HepG2 (cell line): ENCODE data around the gene CD58. TPM values are rescaled to one million over a fixed set of nuclear protein-coding genes. Genes with fewer than 3 reads are reported as not detected.
A peak's percentile ranks its signal among the peaks of the same experiment; 100 is the strongest.

Experiments used
- ATAC-seq: fragments of 200-7000 bp; cut with Tn5 transposase; 3 replicates; pipeline ENCODE4 v1.9.1; 2020; ENCODE audit warnings: mild to moderate bottlenecking, moderate library complexity
- BruUV-seq: library from RNA; stranded (reverse); fragments of 400-500 nt; replicated peaks from 2 replicates; lab custom pipeline; 2021; lab: Mats Ljungman, UMichigan
- CTCF ChIA-PET: fragments of 300-600 bp; formaldehyde crosslinking; extraction: SDS; loops from one replicate; lab custom pipeline; 2021; ENCODE audit warnings: low total read pairs, inconsistent platforms, low intra/inter-chr PET ratio; lab: Yijun Ruan, JAX
- POLR2A ChIA-PET: fragments of 350-600 bp; sonication (Branson Sonifier 250); formaldehyde crosslinking; loops from one replicate; lab custom pipeline; 2020; ENCODE audit warnings: antibody characterized with exemption, inconsistent platforms; lab: Yijun Ruan, JAX
- DNase-seq: peaks from one replicate; pipeline ENCODE4 v3.0.0-alpha.2; 2015; ENCODE audit warnings: low spot score
- FAIRE-seq: peaks from 3 replicates; lab custom pipeline; 2011; peaks lifted over from hg19 to GRCh38; lab: Jason Lieb, UNC
- H2AFZ ChIP-seq: one replicate; pipeline ENCODE4 v1.6.1; 2011; ENCODE audit warnings: low read length, inconsistent platforms
- H3K27ac ChIP-seq: fragments of 300-600 bp; 3 replicates; pipeline ENCODE4 v1.8.0; 2011; ENCODE audit warnings: mixed run types, mild to moderate bottlenecking, mixed read lengths, low read length, inconsistent platforms; ENCODE audit not compliant: insufficient read depth; ENCODE audit errors: extremely low read length
- H3K27me3 ChIP-seq, 2 experiments: fragments of 200-600 bp in 1 of 2; 2 replicates in 1 of 2; 3 replicates in 1 of 2; pipeline versions ENCODE4 v1.6.0 to v1.8.0; 2011; ENCODE audit warnings: low read length in 2 of 2, mild to moderate bottlenecking in 2 of 2, moderate library complexity in 2 of 2, inconsistent platforms in 1 of 2; ENCODE audit not compliant: insufficient read depth in 2 of 2, control insufficient read depth in 1 of 2
- H3K36me3 ChIP-seq, 2 experiments: fragments of 200-600 bp in 1 of 2; replicated peaks in 1 of 2; 2 replicates in 1 of 2; 3 replicates in 1 of 2; pipeline versions ENCODE4 v1.5.1 to v1.8.0; 2011; ENCODE audit warnings: low read length in 2 of 2, inconsistent platforms in 1 of 2; ENCODE audit not compliant: insufficient read depth in 2 of 2, control insufficient read depth in 1 of 2
- H3K4me1 ChIP-seq: 2 replicates; pipeline ENCODE4 v1.5.1; 2012; ENCODE audit warnings: low read length, inconsistent platforms; ENCODE audit not compliant: insufficient read depth
- H3K4me2 ChIP-seq: 2 replicates; pipeline ENCODE4 v1.6.0; 2011; ENCODE audit warnings: low read depth, low read length, inconsistent platforms
- H3K4me3 ChIP-seq, 3 experiments: fragments of 200-600 bp in 1 of 3; sonication (generic), shearing (Covaris generic) in 1 of 3; replicated peaks in 1 of 3; 2 replicates each; pipeline ENCODE4 v1.5.1; 2011 to 2016; ENCODE audit warnings: low read length in 3 of 3, inconsistent platforms in 2 of 3, low read depth in 2 of 3, mild to moderate bottlenecking in 2 of 3, control low read depth in 1 of 3, mixed read lengths in 1 of 3; ENCODE audit not compliant: insufficient read depth in 1 of 3
- H3K79me2 ChIP-seq: one replicate; pipeline ENCODE4 v1.6.1; 2011; ENCODE audit warnings: low read length, inconsistent platforms; ENCODE audit not compliant: insufficient read depth
- H3K9ac ChIP-seq: 2 replicates; pipeline ENCODE4 v1.6.0; 2011; ENCODE audit warnings: mild to moderate bottlenecking, low read depth, low read length, inconsistent platforms; ENCODE audit not compliant: insufficient read depth
- H3K9me3 ChIP-seq: 2 replicates; pipeline ENCODE4 v1.5.1; 2012; ENCODE audit warnings: mild to moderate bottlenecking, low read length
- H4K20me1 ChIP-seq: 2 replicates; pipeline ENCODE4 v1.6.0; 2011; ENCODE audit warnings: inconsistent platforms, mild to moderate bottlenecking, low read length, moderate library complexity; ENCODE audit not compliant: insufficient read depth
- ADNP ChIP-seq: sonication (generic); formaldehyde crosslinking; IDR thresholded peaks from 2 replicates; pipeline ENCODE4 v1.4.0; 2020; ENCODE audit warnings: missing genetic modification reagents
- GZF1 ChIP-seq: sonication (generic); formaldehyde crosslinking; IDR thresholded peaks from 2 replicates; pipeline ENCODE4 v1.5.1; 2020; ENCODE audit warnings: mild to moderate bottlenecking, missing genetic modification reagents
- KLF12 ChIP-seq: sonication (generic); formaldehyde crosslinking; IDR thresholded peaks from 2 replicates; pipeline ENCODE4 v1.4.0; 2020; ENCODE audit warnings: missing genetic modification reagents, borderline replicate concordance
- MBNL3 ChIP-seq: fragments of 250-450 bp; sonication (Bioruptor Pico); conservative IDR thresholded peaks from 2 replicates; pipeline ENCODE4 v1.8.0; 2022; ENCODE audit warnings: mild to moderate bottlenecking, inconsistent platforms
- ONECUT2 ChIP-seq: sonication (generic); formaldehyde crosslinking; IDR thresholded peaks from 2 replicates; pipeline ENCODE4 v1.4.0; 2020; ENCODE audit warnings: missing genetic modification reagents
- SP1 ChIP-seq, 2 experiments: fragments of 450-650 bp in 1 of 2; sonication (generic) in 1 of 2; formaldehyde crosslinking in 1 of 2; IDR thresholded peaks; 2 replicates each; pipeline versions ENCODE4 v1.4.0 to v1.6.1; 2016 to 2020; ENCODE audit warnings: missing genetic modification reagents in 1 of 2
- TBX2 ChIP-seq: sonication (generic); formaldehyde crosslinking; IDR thresholded peaks from 2 replicates; pipeline ENCODE4 v1.5.0; 2020; ENCODE audit warnings: missing genetic modification reagents, mild to moderate bottlenecking, borderline replicate concordance
- TEAD3 ChIP-seq: optimal IDR thresholded peaks from 2 replicates; pipeline ENCODE3; 2016; ENCODE audit warnings: borderline replicate concordance
- YEATS4 ChIP-seq: sonication (generic); formaldehyde crosslinking; IDR thresholded peaks from 2 replicates; pipeline ENCODE4 v1.4.0; 2020; ENCODE audit warnings: missing genetic modification reagents, borderline replicate concordance
- ZFAT ChIP-seq: sonication (generic); formaldehyde crosslinking; conservative IDR thresholded peaks from 2 replicates; pipeline ENCODE4 v1.8.1; 2023; ENCODE audit warnings: missing genetic modification reagents, inconsistent platforms
- ZNF180 ChIP-seq: sonication (generic); formaldehyde crosslinking; IDR thresholded peaks from 2 replicates; pipeline ENCODE4 v1.4.0; 2020; ENCODE audit warnings: low read depth, missing genetic modification reagents, borderline replicate concordance
- ZNF329 ChIP-seq: sonication (generic); formaldehyde crosslinking; IDR thresholded peaks from 2 replicates; pipeline ENCODE4 v1.9.0; 2021; ENCODE audit warnings: low read depth, mild to moderate bottlenecking, missing genetic modification reagents
- ZNF367 ChIP-seq: sonication (generic); formaldehyde crosslinking; IDR thresholded peaks from 2 replicates; pipeline ENCODE4 v1.4.0; 2020; ENCODE audit warnings: missing genetic modification reagents, borderline replicate concordance
- ZNF446 ChIP-seq: sonication (generic); formaldehyde crosslinking; IDR thresholded peaks from 2 replicates; pipeline ENCODE4 v1.5.0; 2020; ENCODE audit warnings: mild to moderate bottlenecking, missing genetic modification reagents
- ZNF761 ChIP-seq: sonication (generic); formaldehyde crosslinking; conservative IDR thresholded peaks from 2 replicates; pipeline ENCODE4 v1.4.0; 2020; ENCODE audit warnings: mild to moderate bottlenecking, missing genetic modification reagents
- ZNF768 ChIP-seq: sonication (generic); formaldehyde crosslinking; IDR thresholded peaks from 2 replicates; pipeline ENCODE4 v1.4.0; 2020; ENCODE audit warnings: missing genetic modification reagents
- WGBS: methylation state at CpG from one replicate; pipeline ENCODE4 v1.1.6; 2017; ENCODE audit warnings: low lambda C conversion rate; 5-methylcytosine and 5-hydroxymethylcytosine counted together
- in situ Hi-C: cut with HindIII; loops from 2 replicates; pipeline ENCODE4 v1.10.0; 2017; ENCODE audit warnings: low pct_unique_long_range_greater_than_20kb; ENCODE audit not compliant: extremely low pct_ligation_motif_present
- intact Hi-C: fragments of 100-400 bp; cut with micrococcal nuclease; formaldehyde crosslinking; loops from one replicate; pipeline ENCODE4 v1.10.0; 2022; ENCODE audit not compliant: unreplicated experiment
- polyA plus RNA-seq, 8 experiments: library from polyadenylated mRNA; depleted of rRNA in 3 of 8; stranded (reverse) in 7 of 8; unstranded in 1 of 8; fragments of >200 nt; fragmentation: Illumina TruSeq in 4 of 8; extraction: Trizol in 4 of 8; gene quantifications; 2 replicates each; pipeline versions ENCODE4 v1.2.1 to v1.2.3, GENCODE V29; 2011 to 2016; ENCODE audit warnings: low read depth in 4 of 8, missing spikeins in 1 of 8, mixed read lengths in 1 of 8; ENCODE audit not compliant: insufficient read depth in 1 of 8
- total RNA-seq, 5 experiments: library from RNA; depleted of rRNA; stranded (reverse); fragments of >200 nt; fragmentation: Illumina TruSeq; extraction: Trizol; gene quantifications; 2 replicates each; pipeline ENCODE4 v1.2.3, GENCODE V29; 2016; ENCODE audit warnings: low read depth in 1 of 5
- TF ChIP-seq, protein P1 (sequence below): sonication (generic); formaldehyde crosslinking; IDR thresholded peaks from 2 replicates; pipeline ENCODE4 v1.5.1; 2020; ENCODE audit warnings: mild to moderate bottlenecking, missing genetic modification reagents, moderate library complexity
- TF ChIP-seq, protein P2 (sequence below): sonication (generic); formaldehyde crosslinking; IDR thresholded peaks from 2 replicates; pipeline ENCODE4 v1.5.0; 2020; ENCODE audit warnings: missing genetic modification reagents, mild to moderate bottlenecking, borderline replicate concordance
- TF ChIP-seq, protein P3 (sequence below): sonication (generic); formaldehyde crosslinking; IDR thresholded peaks from 2 replicates; pipeline ENCODE4 v1.4.0; 2020; ENCODE audit warnings: mild to moderate bottlenecking, low read depth, missing genetic modification reagents

Gene CD58
- total and polyA plus RNA-seq, 2 of the 13 experiments (the other 11 are each of a cell fraction or from before 2014, with no cell fraction given), result 9.4 to 13.5 TPM

DNA sequence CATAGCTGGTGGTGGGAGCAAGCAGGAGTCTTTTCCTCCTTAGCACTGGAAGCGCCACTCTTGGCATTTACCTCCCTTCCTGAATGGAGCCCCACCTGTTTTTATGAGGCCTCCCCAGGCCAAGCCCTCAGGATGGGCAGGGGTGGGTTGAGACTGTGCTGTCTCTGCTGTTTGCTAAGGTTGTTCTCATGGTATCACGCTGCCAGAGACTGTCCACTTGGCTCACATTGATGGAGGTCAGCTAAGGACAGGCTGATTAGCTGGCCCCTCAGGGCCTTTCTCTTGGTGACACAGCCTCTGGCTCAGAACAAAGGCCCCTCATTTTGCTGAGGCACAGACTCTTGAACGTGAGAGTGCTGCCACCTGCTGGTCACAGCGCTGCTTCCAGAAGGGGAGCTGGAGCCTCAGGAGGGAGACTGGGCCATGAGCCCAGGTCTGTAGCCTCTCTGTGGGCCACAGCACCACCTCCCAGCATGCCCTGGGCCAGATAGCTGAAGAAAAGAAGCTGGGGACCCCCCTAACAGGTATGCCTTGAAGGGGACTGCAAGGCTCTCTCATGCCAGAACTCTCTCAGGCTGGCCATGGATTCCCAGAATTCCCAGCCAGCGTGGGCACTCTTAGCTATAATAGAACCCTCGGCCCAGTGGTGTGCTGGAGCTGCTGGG is 85.6 kb downstream of the CD58 start:
- FAIRE-seq (peak; percentile 86), DNase-seq (peak; percentile 88), ATAC-seq (peak; percentile 89)
- Histone ChIP-seq H3K4me1 (peaks cover 100% of the 10 kb centered on the region), H4K20me1 (no peaks in the 10 kb centered on the region), H2AFZ (no peak overlapping the region), H3K79me2 (peaks cover 75% of the 10 kb centered on the region), H3K4me2 (no peak overlapping the region), H3K9ac (peak overlapping the region; percentile 43; the same call in 1 of the 2 replicates), H3K27ac (peak overlapping the region; percentile 63), H3K27me3 (no peaks in the 10 kb centered on the region), H3K36me3 (peaks cover under 1 to 2% of the 10 kb centered on the region in 2 experiments; a peak in 1 of 5 replicates), H3K4me3 (no peak overlapping the region), H3K9me3 (no peaks in the 10 kb centered on the region)
- CTCF ChIA-PET, result interaction anchor here (1.0 to 2.7 kb wide), 5 partner anchors 9 to 346 kb away, joined by 3 to 50 read pairs (median 5); no protein-coding TSS in a partner anchor
- POLR2A ChIA-PET, result interaction anchor here (0.7 to 6.6 kb wide), 16 partner anchors 9 to 346 kb away, joined by 3 to 64 read pairs (median 6); partner anchors contain the start of gene ATP1A1
- in situ Hi-C loops (loop anchor here (10.0 kb wide), 1 partner anchor 80 kb away; no protein-coding TSS in a partner anchor), intact Hi-C loops (loop anchor here (1.0 to 5.0 kb wide), 6 partner anchors 18 to 346 kb away; no protein-coding TSS in a partner anchor)
- WGBS, result 100% methylated on average over 1 of the region's 6 CpGs
- no TSS peak for BruUV-seq
- TF ChIP-seq SP1 (IDR thresholded peaks at IDR 0.05) (no peak), SP1 (CRISPR knock-in tag; IDR thresholded peaks at IDR 0.05) (no peak), TEAD3 (CRISPR knock-in tag) (no peak), ZNF768 (CRISPR knock-in tag) (no peak), KLF12 (CRISPR knock-in tag) (no peak), ZNF180 (CRISPR knock-in tag) (no peak), ZNF329 (CRISPR knock-in tag) (no peak), YEATS4 (CRISPR knock-in tag) (peak; percentile 46; the same call in 1 of the 2 replicates), ZFAT (CRISPR knock-in tag) (no peak), ZNF761 (CRISPR knock-in tag) (0 out of 2 replicates have a peak, but pooled peaks have one; percentile 72), GZF1 (CRISPR knock-in tag) (no peak), TBX2 (CRISPR knock-in tag) (no peak; the same call in 1 of the 2 replicates), ZNF446 (CRISPR knock-in tag) (no peak), MBNL3 (CRISPR knock-in tag) (no peak), ADNP (no peak), ONECUT2 (CRISPR knock-in tag) (no peak), ZNF367 (CRISPR knock-in tag) (no peak)
- TF ChIP-seq, protein P1, sequence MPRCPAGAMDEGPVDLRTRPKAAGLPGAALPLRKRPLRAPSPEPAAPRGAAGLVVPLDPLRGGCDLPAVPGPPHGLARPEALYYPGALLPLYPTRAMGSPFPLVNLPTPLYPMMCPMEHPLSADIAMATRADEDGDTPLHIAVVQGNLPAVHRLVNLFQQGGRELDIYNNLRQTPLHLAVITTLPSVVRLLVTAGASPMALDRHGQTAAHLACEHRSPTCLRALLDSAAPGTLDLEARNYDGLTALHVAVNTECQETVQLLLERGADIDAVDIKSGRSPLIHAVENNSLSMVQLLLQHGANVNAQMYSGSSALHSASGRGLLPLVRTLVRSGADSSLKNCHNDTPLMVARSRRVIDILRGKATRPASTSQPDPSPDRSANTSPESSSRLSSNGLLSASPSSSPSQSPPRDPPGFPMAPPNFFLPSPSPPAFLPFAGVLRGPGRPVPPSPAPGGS (CRISPR knock-in tag), result peak; percentile 59; the same call in 1 of the 2 replicates
- TF ChIP-seq, protein P2, sequence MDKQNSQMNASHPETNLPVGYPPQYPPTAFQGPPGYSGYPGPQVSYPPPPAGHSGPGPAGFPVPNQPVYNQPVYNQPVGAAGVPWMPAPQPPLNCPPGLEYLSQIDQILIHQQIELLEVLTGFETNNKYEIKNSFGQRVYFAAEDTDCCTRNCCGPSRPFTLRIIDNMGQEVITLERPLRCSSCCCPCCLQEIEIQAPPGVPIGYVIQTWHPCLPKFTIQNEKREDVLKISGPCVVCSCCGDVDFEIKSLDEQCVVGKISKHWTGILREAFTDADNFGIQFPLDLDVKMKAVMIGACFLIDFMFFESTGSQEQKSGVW (CRISPR knock-in tag), result no peak
- TF ChIP-seq, protein P3, sequence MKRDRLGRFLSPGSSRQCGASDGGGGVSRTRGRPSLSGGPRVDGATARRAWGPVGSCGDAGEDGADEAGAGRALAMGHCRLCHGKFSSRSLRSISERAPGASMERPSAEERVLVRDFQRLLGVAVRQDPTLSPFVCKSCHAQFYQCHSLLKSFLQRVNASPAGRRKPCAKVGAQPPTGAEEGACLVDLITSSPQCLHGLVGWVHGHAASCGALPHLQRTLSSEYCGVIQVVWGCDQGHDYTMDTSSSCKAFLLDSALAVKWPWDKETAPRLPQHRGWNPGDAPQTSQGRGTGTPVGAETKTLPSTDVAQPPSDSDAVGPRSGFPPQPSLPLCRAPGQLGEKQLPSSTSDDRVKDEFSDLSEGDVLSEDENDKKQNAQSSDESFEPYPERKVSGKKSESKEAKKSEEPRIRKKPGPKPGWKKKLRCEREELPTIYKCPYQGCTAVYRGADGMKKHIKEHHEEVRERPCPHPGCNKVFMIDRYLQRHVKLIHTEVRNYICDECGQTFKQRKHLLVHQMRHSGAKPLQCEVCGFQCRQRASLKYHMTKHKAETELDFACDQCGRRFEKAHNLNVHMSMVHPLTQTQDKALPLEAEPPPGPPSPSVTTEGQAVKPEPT (CRISPR knock-in tag), result no peak
